HG03442 (cell line): Measurements from ENCODE around the gene AAMP.
"Not testable (repeated sequence)": the region's sequence is repeated elsewhere in the genome, so short reads cannot be mapped to it uniquely, and the experiment has no call there.

ENCODE experiments used
- ATAC-seq: cut with Tn5 transposase; IDR thresholded peaks from one replicate; pipeline ENCODE4 v1.9.1; 2021; ENCODE audit warnings: mild to moderate bottlenecking, moderate library complexity; ENCODE audit not compliant: unreplicated experiment

The AAMP gene, protein sequence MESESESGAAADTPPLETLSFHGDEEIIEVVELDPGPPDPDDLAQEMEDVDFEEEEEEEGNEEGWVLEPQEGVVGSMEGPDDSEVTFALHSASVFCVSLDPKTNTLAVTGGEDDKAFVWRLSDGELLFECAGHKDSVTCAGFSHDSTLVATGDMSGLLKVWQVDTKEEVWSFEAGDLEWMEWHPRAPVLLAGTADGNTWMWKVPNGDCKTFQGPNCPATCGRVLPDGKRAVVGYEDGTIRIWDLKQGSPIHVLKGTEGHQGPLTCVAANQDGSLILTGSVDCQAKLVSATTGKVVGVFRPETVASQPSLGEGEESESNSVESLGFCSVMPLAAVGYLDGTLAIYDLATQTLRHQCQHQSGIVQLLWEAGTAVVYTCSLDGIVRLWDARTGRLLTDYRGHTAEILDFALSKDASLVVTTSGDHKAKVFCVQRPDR

DNA sequence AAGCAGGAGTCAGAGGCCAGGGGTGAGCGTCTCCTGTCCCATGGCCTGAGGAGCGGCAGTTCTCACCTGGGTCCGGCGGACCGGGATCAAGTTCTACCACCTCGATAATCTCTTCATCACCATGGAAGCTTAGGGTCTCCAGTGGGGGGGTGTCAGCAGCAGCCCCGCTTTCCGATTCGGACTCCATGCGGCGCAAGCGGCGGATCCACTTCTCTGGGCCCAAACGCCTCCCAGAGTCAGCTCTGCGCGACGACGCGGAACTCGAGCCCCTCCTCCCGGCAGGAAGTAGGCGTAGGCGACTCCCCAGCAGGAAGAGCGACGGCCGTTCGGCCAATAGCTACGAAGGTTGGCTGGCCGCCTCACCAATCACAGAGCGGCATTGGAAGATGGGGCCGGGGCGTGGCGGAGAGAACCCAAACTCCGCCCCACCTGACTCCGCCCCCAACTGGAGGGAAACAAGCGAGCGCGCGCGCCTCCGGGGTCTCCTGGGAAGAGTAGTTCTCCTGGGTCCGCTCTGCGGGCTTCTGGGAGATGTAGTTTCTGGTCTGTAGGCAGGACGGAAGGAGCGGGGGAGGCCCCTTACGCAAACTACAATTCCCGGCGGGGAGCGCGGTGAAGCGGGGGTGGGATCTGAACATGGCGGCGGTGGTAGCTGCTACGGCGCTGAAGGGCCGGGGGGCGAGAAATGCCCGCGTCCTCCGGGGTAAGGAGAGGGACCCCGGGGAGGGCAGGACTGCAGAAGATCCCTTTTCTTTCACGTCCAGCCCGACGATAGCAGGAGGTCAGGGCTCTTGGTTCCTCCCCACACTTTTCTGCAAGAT lies at the start of gene AAMP, which contains the start of gene PNKD:
TSS of gene AAMP (minus strand) at position 238 of the 821 bp plus-strand sequence. CDS start at position 187, 51 bp downstream.
TSS of gene PNKD (plus strand) at position 620 of the 821 bp plus-strand sequence. CDS start at position 637, 17 bp downstream.
- ATAC-seq: peak; percentile 88

DNA sequence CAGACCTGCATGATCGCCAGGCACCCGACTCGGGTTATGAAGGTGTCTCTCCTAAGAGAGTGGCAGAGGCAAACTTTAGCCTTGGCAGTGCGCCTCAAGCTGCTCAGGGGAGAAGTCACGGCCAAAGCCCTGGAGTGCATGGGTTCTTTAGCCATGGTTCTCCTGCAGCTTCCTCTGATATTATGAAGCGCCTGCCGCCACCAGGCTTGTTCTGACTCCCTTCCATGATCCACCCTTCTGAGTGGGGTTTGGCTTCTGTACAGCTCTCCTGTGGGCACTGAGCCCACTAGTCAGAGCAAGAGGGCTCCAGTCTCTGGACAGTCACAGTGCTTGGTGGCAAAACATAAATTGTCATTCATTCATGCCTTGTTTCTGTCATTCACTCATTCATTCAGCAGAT lies 48.3 kb upstream of the AAMP start:
- no peak for ATAC-seq

DNA sequence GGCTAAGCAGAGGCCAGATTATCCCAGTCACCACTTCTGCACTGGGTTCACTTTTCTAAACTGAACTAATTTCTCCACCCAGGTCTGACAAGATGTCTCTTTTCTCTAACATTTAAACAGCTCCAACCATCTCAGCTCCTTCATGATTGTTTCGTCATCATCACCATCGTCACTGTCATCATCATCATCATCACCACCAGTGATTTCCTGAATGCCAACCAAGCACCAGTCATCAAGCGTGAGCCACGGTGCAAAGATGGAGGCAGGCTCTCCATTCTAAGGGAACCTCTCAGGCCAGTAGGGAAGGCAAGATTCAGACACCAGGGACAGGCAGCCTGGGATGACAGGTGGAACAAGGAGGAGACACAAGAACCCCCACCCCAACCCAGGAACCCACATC lies 47.9 kb upstream of the AAMP start:
- ATAC-seq: no peak

DNA sequence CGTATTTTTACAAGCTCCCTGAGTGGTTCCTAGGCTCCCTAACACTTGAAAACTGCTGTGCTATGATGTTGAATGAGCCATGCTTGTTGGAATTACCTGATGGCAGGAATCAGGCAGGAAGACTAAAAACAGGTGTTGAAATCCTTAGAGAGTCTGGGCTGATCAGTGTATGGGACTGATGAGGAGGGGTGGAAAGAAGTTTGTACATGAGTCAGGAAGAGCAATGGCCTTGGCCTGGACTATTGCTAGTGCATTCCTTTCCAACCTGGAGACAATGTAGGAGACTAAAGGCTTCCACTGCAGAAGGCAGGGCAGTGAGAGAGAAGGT lies 47.3 kb upstream of the AAMP start:
- ATAC-seq: no peak

DNA sequence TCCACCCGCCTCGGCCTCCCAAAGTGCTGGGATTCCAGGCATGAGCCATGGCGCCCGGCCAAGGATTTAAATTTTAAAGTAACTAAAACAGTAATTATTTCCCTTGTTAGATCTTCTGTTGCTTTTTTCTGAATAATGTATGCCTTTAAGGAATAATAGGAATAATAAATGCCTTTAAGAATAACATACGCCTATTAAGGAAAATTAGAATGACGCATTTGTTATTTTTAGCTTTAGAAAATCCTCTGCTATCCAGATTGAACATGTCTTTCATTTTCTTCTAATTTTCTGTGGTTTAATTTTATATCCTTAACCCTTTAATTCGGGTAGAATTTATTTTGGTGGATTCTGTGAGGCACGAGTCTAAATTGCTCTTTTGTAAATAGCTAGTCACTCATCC lies 45.5 kb upstream of the AAMP start:
- no peak for ATAC-seq

DNA sequence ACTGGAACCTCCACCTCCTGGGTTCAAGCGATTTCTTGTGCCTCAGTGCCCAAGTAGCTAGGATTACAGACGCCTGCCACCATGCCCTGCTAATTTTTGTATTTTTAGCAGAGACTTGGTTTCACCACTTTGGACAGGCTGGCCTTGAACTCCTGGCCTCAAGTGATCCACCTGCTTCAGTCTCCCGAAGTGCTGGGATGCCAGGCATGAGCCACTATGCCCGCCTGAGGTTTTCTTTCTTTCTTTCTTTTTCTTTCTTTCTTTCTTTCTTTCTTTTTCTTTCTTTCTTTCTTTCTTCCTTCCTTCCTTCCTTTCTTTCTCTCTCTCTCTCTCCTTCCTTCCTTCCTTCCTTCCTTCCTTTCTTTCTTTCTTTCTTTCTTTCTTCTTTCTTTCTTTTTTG lies 44.8 kb upstream of the AAMP start:
- ATAC-seq: not testable (repeated sequence)

DNA sequence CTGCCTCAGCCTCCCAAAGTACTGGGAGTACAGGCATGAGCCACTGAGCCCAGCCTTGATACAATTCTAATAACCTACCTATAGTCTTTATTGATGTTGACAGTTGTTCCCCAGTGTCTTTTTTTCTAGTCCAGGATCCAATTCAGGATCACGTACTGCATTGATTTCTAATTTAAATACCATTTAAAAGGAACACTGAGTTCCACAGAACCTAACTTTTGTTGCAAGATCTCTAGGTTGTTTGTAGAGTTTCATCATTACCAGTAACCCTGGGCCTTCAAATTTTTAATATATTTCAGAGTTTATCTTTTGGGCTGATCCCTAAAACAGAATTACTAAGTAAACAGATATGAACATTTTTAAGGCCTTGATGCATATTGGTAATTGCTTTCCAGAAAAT lies 43.4 kb upstream of the AAMP start:
- no peak for ATAC-seq

DNA sequence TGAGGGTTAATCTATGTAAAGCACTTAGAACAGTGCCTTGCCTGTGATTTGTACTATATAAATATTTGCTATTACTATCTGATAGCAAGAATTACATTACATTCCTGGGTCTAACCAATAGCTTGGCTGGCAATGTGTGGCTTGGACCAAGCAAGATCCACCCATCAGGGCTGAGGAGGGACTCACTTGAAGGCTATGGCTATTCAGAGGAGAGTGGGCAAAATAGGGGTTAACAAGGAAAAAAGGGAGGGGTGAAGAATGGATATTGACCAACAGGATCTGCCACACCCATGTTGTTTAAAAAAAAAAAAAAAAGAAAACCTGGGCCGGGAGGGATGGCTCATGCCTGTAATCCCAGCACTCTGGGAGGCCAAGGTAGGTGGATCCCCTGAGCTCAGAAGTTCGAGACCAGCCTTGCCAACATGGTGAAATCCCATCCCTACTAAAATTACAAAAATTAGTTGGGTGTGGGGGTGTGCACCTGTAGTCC lies 42.4 kb upstream of the AAMP start:
- ATAC-seq: no peak

DNA sequence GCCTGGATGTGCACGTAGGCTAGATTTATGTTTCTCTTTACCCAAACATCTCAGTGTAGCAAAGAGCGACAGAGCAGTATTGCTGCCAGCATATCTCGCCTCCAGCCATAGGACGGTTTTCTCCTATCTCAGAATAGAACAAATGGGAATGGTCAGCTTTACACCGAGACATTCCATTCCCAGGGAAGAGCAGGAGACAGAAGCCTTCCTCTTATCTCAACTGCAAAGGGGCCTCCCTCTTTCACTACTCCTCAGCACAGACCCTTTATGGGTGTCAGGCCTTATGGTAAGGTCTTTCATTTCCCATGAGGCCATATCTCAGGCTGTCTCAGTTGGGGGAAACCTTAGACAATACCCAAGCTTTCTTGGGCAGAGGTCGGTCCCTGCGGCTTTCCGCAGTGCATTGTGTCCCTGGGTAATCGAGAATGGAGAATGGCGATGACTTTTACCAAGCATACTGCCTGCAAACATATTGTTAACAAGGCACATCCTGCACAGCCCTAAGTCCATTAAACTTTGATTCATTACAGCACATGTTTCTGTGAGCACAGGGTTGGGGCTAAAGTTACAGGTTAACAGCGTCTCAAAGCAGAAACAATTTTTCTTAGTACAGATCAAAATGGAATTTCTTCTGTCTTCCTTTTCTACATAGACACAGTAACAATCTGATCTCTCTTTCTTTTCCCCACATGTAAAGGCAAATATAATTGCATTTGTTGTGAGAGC lies 41.8 kb upstream of the AAMP start:
- not testable (repeated sequence) for ATAC-seq

DNA sequence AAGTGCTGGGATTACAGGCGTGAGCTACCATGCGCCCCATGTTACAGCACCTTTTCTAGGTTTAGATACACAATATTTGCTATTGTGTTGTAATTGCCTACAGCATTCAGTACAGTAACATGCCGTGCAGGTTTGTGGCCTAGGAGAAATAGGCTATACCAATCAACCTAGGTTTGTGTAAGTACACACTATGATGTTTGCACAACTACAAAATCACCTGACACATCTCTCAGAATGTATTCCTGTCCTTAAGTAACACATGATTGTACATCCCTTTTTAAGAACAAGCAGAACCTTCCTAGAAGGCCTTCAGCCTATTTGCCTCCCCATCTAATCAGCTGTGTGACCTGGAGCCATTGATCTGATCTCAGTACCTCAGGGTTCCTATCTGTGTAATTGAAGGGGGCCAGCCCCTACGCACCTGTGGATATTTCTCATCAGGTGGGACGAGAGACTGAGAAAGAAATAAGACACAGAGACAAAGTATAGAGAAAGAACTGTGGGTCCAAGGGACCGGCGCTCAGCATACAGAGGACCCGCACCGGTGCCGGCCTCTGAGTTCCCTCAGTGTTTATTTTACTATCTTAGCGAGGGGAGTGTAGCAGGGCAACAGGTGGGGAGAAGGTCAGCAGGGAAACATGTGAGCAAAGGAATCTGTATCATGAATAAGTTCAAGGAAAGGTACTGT lies 41.1 kb upstream of the AAMP start:
- ATAC-seq: no peak

DNA sequence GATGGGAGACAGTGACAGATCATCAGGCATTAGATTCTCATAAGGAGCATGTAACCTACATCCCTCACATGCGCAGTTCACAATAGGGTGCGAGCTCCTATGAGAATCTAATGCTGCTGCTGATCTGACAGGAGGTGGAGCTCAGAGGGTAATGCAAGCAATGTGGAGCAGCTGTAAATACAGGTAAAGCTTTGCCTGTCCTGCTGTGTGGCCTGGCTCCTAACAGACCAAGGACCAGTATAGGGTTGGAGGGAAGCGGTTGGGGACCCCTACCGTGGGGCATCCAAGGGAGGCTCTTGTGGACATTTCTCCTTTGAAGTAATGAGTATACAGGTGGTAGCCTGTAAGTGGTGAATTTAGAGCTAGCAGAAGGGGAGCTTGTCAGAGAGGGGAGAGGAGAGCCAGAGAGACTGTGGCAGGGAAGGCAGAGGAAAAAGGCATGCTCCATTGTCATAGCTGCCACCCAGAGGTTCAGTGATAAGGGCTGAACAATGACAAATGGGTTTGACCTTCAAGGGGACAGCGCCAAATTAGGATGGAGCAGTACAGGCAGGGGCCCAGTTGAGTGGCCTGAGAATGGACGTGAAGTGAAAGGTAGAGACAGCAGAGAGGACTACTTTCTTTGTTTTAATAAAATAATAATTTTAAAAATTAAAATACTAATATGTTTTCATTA lies 37.6 kb upstream of the AAMP start:
- no peak for ATAC-seq

DNA sequence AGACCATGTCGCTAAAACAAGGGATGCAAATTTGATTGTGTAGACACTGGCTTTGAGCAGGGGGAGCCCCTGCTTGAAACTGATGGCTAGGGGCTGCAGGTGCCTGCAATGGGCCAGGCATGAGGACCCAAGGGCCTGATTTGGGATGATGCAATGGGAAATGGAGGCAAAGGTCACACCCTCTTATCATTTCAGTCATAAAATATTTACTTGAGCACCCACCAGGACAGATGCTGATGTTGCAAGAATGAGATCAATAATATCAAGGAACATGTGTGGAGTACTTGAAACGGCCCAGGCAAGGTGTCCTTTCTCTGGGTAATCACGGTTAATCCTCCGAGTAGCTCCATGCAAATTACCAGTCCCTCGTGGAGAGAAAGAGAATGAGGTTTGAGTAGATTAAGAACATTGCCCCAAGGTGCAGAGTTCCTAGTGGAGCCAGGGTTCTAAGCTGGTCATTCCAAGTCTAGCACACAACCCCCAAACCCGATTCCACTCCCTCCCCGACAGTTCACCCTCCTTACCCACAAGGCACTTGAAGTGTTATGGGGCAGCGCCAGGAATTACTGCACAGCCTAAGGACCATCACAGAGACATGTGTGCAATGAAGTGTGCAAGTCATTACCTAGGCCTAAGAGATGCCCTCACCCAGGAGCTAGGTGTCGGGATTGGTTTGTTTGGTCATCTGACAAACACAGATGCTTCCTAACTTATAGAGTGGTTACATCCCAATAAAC lies 36.4 kb upstream of the AAMP start:
- no peak for ATAC-seq

DNA sequence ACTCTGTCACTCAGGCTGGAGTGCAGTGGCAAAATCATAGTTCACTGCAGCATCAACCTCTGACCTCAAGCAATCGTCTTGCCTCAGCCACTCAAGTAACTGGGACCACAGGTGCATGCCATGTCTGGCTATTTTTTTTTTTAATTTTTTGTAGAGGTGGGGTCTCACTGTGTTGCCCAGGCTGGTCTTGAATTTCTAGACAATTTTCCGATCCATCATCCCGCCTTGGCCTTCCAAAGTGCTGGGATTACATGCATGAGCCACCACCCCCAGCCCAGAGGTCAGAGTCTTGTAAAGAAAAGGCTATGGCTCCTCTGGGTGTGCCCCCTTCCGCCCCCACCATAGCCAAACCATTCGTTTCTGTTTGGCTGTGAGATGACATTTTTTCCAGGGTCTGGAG lies 35.4 kb upstream of the AAMP start:
- ATAC-seq: no peak

DNA sequence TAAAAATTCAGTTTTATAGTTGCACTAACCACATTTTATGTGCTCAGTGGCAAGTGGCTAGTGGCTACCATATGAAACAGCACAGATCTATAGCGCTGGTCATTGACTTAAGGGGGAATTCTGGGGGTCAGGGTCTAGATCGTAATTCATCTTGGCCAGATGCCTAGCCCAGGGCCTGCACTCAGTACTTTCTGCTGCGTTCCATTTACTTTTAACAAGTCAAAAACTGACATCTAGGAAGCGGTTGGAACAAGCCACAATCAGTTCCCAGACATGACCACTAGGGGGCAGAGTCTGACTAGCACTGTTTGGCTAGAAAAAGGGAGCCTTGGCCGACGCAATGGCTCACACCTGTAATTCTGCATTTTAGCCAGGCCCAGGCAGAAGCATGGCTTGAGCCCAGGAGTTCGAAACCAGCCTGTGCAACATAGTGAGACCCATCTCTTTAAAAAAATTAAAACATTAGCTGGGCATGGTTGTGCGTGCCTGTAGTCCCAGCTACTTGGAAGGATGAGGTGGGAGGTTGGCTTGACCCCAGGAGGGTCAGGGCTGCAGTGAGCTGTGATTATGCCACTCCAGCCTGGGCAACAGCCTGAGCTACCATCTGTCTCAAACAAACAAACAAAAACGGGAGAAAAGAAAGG lies 31.4 kb upstream of the AAMP start:
- peak; percentile 67 for ATAC-seq

DNA sequence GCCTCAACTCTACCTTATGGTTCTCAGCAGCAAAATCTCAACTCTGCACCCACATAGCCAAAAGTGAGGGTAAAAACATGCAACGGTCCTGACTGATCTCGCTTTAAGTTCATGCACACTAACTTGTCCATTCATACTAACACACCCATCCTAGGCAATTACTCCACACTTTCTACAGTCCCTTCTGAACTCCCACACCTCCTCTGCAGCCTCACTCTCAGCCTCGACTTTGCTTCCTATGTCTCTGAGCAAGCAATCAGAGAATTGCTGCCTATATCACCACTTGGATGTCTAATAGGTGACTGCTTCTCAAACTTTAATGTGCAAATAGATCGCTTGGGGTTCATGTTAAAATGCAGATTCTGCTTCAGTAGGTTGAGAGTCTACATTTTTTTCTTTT lies 30.2 kb upstream of the AAMP start:
- no peak for ATAC-seq

DNA sequence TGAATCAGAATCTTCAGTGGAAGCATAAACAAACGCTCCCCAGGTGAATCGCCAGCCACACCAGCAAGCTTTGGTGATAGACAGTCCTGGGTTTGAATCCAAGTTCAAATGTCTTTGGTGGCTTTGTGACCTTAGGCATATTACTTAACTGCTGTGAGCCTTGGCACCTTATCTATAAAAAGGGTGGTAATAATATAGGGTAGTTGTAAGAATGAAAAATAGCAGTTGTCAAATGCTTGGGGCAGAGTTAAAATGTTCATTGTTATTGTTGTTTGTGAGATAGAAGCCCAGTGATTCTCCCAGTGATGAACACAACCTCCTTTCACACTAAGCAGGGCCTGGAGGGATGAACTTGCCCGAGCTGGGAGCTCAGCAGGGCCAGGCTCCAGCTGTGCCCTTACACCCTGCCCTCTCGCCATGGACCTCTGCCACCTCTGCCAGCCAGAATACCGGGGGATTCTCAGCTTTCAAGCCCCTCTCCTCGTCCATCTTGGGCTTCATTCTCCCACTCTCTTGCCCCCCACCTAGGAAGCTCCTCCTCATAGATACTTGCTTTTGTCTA lies 28.5 kb upstream of the AAMP start:
- ATAC-seq: no peak

DNA sequence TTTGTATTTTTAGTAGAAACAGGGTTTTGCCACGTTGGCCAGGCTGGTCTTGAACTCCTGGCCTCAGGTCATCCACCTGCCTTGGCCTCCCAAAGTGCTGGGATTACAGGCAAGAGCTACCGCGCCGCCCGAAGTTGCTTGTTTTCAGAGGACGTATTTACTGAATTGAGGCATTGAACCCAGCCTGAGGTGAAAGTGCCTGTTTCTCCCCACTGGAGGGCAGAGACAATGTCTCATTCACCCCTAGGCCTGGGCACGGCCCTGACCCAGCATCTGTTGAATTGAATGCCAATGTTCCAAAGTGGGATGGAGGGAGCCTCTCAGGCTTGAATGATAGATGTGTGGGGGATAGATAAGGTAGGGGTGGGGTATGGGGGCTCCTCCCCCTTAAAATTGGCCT lies 26.9 kb upstream of the AAMP start:
- ATAC-seq: no peak

DNA sequence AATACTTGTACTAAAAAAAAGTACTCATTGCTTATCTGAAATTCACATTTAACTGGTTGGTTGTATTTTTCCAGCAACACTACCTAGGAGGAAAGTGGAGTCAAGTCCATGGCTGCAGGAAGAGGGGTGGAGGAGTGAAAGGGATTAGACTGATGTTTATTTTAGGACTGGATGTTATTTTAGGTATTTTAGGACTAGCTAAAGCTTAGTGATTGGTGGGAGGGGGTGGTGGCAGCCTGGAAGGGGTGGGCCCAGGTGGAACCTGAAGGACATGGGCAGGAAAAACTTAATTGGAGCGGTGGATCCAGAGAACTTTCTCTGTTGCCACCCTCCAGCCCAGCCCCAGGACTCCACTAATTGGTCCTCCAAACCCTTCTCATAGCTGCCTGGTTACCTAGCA lies 26.3 kb upstream of the AAMP start:
- no peak for ATAC-seq

DNA sequence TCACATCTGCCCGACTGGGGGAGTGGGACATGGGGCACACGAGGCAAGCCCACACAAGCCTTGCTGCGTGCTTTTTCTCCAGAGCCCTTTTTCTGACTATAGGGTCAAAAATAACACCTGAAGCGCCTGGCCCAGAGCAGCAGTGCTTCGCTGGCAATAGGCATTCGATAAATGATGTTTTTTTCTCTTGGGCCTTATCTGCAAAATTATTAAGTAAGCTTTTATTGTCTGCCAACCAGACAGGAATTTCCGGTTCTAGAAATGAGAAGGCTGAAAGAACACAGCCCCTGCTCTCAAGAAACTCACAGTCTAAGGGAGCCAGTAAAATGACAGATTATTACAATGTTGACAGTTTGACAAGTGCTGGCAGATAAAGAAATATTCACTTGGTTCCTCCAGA lies 25.1 kb upstream of the AAMP start:
- no peak for ATAC-seq
